ENCODE data around the gene CTNND1. TPM values are rescaled to one million over a fixed set of nuclear protein-coding genes. Genes with fewer than 3 reads are reported as not detected.
A peak's percentile ranks its signal among the peaks of the same experiment; 100 is the strongest.

The CTNND1 gene
- total RNA-seq, 1 donor from 2014 or later = 6.2 TPM

GRCh38 chr11:57787920-57788702, 26.5 kb downstream of the CTNND1 start:
- H3K27me3 Mint-ChIP-seq (ENCODE audit: low read depth) = no peaks in the 10 kb centered on the region
- peaks cover 23% of the 10 kb centered on the region for H3K4me1 Mint-ChIP-seq (ENCODE audit: low read depth)
- no peaks in the 10 kb centered on the region for H3K36me3 Mint-ChIP-seq (ENCODE audit: low read depth)
- no peak overlapping the region for H3K4me3 Mint-ChIP-seq (ENCODE audit: low read depth)
- DNase-seq (ENCODE audit: low spot score) = no peak
- no peaks in the 10 kb centered on the region for H3K9me3 Mint-ChIP-seq
- H3K27ac Mint-ChIP-seq = no peak overlapping the region
- intact Hi-C loops (cut with micrococcal nuclease) = no loop called here

DNA sequence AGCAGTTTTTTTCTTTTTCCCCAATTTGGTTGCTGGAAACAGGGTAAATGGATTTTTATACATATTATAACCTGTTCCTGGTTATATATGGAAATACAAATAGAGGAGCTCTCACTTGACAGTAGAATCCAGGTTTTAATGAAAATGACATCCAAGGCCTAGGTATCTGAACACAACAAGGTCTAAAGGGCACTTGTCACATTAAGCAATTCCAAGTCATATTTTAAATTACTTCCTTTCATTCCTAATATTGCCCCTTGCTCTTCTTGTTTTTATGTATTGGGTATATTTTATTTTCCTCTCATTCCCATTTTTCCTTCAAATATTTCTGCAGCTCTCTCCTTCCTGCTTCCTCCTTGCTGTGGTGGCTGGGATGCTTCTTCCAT, 27.1 kb downstream of the CTNND1 start:
- intact Hi-C loops (cut with micrococcal nuclease) = no loop called here
- Mint-ChIP-seq H3K36me3 (ENCODE audit: low read depth) (no peaks in the 10 kb centered on the region), H3K27me3 (ENCODE audit: low read depth) (no peaks in the 10 kb centered on the region), H3K4me1 (ENCODE audit: low read depth) (peaks cover 28% of the 10 kb centered on the region), H3K27ac (no peak overlapping the region), H3K4me3 (ENCODE audit: low read depth) (no peak overlapping the region), H3K9me3 (no peaks in the 10 kb centered on the region)
- DNase-seq (ENCODE audit: low spot score) = no peak

- Mint-ChIP-seq H3K27ac (no peak overlapping the region), H3K27me3 (ENCODE audit: low read depth) (no peaks in the 10 kb centered on the region), H3K4me3 (ENCODE audit: low read depth) (no peak overlapping the region), H3K4me1 (ENCODE audit: low read depth) (peaks cover 40% of the 10 kb centered on the region), H3K9me3 (no peaks in the 10 kb centered on the region), H3K36me3 (ENCODE audit: low read depth) (peaks cover 10% of the 10 kb centered on the region)
- DNase-seq (ENCODE audit: low spot score) = no peak
- intact Hi-C loops (cut with micrococcal nuclease) = loop anchor here (1.0 to 10.0 kb wide), 7 partner anchors 50 to 787 kb away; partner anchors contain the start of genes MED19, P2RX3, SELENOH and SSRP1
Observed at GRCh38 chr11:57791321-57792059, 29.9 kb downstream of the CTNND1 start.

DNA sequence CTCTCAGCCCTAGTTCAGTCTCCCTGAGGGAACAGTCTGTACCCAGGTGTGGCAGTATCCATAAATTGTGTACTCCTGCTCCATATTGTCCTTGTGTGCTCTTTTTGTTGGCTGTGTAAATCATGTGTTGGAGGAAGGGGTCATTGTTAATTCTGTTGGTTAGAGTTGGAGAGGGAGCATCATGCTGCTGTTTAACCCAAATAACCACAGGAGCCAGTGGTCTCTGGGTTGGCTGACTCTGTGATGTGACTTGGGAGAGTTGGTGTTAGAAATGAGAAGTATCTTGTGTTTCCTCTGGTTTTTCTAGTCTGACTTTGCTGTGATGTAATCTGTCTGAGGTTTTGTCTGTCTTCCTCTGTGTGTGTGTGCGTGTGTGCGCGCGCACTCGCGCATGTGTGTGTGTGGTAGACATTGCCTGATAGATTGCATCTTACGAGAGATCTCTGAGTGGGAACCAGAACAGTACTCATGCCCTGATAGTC, 30.5 kb downstream of the CTNND1 start:
- Mint-ChIP-seq H3K36me3 (ENCODE audit: low read depth) (peaks cover 14% of the 10 kb centered on the region), H3K9me3 (no peaks in the 10 kb centered on the region), H3K27ac (peak overlapping the region; percentile 68), H3K4me1 (ENCODE audit: low read depth) (peaks cover 40% of the 10 kb centered on the region), H3K4me3 (ENCODE audit: low read depth) (peak overlapping the region; percentile 45), H3K27me3 (ENCODE audit: low read depth) (no peaks in the 10 kb centered on the region)
- intact Hi-C loops (cut with micrococcal nuclease) = loop anchor here (1.0 to 10.0 kb wide), 7 partner anchors 51 to 787 kb away; partner anchors contain the start of genes MED19, P2RX3, SELENOH and SSRP1
- peak; percentile 85 for DNase-seq (ENCODE audit: low spot score)

DNA sequence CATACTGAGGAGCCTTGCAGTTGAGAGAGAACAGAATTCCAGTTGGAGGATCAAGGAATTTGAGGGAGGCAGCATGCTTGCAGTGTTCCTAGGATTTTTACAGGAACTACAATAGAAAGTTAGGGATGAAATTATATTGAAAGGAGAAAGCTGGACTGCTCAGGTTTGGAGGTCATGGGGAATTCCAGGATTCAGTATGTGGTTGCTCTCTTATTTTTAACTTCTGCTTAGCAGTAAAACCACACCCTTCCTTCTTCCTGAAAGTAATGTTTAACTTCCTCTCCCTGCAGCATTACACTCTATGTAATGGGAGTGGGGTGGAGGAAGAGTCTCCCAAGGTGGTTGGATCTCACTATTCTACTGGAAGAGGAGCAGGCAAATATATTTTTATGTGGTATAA, 31.3 kb downstream of the CTNND1 start:
- Mint-ChIP-seq H3K36me3 (ENCODE audit: low read depth) (peaks cover 14% of the 10 kb centered on the region), H3K27ac (peak overlapping the region; percentile 68), H3K9me3 (no peaks in the 10 kb centered on the region), H3K4me1 (ENCODE audit: low read depth) (peaks cover 40% of the 10 kb centered on the region), H3K27me3 (ENCODE audit: low read depth) (no peaks in the 10 kb centered on the region), H3K4me3 (ENCODE audit: low read depth) (peak overlapping the region; percentile 18)
- no peak for DNase-seq (ENCODE audit: low spot score)
- intact Hi-C loops (cut with micrococcal nuclease) = loop anchor here (1.0 to 10.0 kb wide), 7 partner anchors 52 to 786 kb away; partner anchors contain the start of genes MED19, P2RX3, SELENOH and SSRP1

DNA sequence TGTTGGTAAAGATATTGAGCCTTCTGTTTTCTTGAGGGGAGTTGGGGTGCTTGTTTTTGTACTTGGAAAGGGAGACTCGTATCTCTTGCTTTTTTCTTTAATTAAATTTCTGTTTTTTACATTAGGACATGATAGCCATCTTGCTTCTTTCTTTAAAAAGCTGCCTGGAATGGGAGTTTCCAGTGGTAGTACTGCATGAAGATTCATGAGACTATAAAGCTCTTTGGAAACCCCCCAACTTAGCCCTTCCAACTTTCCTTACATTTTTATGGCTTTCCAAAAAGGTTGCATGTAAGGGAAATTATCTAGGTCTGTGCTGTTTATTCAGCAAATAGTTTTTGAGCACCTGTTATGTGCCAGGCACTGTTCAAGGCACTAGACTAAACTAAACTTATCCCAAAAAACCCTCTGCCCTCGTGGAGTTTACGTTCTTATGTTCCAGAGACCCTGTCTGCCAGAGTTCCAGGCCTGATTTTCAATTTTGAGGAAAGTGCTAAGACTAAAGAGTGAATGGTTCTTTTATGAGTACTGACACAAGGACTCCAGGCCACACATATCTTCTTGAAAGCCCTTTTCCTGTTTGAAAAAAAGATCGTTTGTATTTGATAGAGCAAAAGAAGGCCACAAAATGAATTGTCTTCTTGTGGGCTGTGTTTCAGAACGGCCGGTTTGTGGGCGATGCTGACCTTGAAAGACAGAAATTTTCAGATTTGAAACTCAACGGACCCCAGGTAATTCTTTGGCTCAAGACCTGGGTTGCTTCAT, 31.9 kb downstream of the CTNND1 start:
- Mint-ChIP-seq H3K27me3 (ENCODE audit: low read depth) (no peaks in the 10 kb centered on the region), H3K9me3 (no peaks in the 10 kb centered on the region), H3K36me3 (ENCODE audit: low read depth) (peaks cover 14% of the 10 kb centered on the region), H3K27ac (peak overlapping the region; percentile 69), H3K4me1 (ENCODE audit: low read depth) (peaks cover 40% of the 10 kb centered on the region), H3K4me3 (ENCODE audit: low read depth) (peak overlapping the region; percentile 38)
- intact Hi-C loops (cut with micrococcal nuclease) = loop anchor here (2.0 to 10.0 kb wide), 3 partner anchors 225 to 785 kb away; partner anchors contain the start of genes P2RX3, SSRP1 and ZFP91
- DNase-seq (ENCODE audit: low spot score) = no peak

DNA sequence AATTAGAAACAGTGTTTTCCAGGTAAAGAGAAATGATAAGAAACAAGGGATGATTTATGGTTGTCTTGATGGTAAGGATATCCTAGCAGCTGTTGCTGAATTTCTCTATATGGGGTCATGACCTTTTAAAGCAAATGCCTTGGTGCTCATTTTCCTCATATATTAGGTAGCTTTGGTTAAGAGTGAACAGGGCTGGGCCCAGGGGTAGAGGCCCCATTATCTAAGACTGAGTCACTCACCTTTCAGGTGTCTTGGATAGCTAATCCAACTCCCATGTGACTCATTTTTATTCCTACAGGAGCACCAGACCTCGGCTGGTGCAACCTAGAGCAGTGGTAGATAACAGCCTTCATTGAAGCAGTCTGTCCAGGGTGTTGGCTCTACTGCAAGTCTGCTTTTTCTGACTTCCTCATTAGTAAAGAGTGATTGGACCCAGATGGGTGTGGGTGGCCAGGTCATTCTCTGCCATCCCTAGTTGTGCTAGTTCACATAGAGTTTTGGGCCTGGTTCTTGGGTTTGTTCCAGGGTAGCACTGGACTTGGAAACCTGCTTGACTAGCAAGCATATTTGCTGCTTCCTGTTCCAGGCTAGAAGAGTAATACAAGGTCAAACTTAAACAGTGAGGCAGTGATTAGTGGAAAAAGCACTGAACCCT, 37.4 kb downstream of the CTNND1 start:
- Mint-ChIP-seq H3K4me3 (ENCODE audit: low read depth) (no peak overlapping the region), H3K27me3 (ENCODE audit: low read depth) (no peaks in the 10 kb centered on the region), H3K27ac (no peak overlapping the region), H3K36me3 (ENCODE audit: low read depth) (peaks cover 23% of the 10 kb centered on the region), H3K9me3 (no peaks in the 10 kb centered on the region), H3K4me1 (ENCODE audit: low read depth) (peaks cover 36% of the 10 kb centered on the region)
- DNase-seq (ENCODE audit: low spot score) = no peak
- intact Hi-C loops (cut with micrococcal nuclease) = loop anchor here (10.0 kb wide), 1 partner anchor 464 kb away; the partner anchor contains the start of genes P2RX3 and SSRP1

- Mint-ChIP-seq H3K27me3 (ENCODE audit: low read depth) (no peaks in the 10 kb centered on the region), H3K36me3 (ENCODE audit: low read depth) (peaks cover 21% of the 10 kb centered on the region), H3K4me1 (ENCODE audit: low read depth) (peaks cover 29% of the 10 kb centered on the region), H3K27ac (peak overlapping the region; percentile 53), H3K4me3 (ENCODE audit: low read depth) (no peak overlapping the region), H3K9me3 (no peaks in the 10 kb centered on the region)
- no peak for DNase-seq (ENCODE audit: low spot score)
- intact Hi-C loops (cut with micrococcal nuclease) = loop anchor here (1.0 to 2.0 kb wide), 4 partner anchors 50 to 232 kb away; partner anchors contain the start of genes BTBD18, MED19, SELENOH and TMX2
Observed at GRCh38 chr11:57800444-57801182, 39.0 kb downstream of the CTNND1 start.

- Mint-ChIP-seq H3K4me3 (ENCODE audit: low read depth) (no peak overlapping the region), H3K27ac (no peak overlapping the region)
Observed at GRCh38 chr11:57801183-57801485, 39.5 kb downstream of the CTNND1 start.

GRCh38 chr11:57802411-57802810, 40.8 kb downstream of the CTNND1 start:
- Mint-ChIP-seq H3K27me3 (ENCODE audit: low read depth) (no peaks in the 10 kb centered on the region), H3K27ac (no peak overlapping the region), H3K4me3 (ENCODE audit: low read depth) (no peak overlapping the region), H3K9me3 (no peaks in the 10 kb centered on the region), H3K36me3 (ENCODE audit: low read depth) (peaks cover 15% of the 10 kb centered on the region), H3K4me1 (ENCODE audit: low read depth) (peaks cover 27% of the 10 kb centered on the region)
- no peak for DNase-seq (ENCODE audit: low spot score)
- intact Hi-C loops (cut with micrococcal nuclease) = no loop called here

More at GRCh38 chr11:57801183-57801485, 39.5 kb downstream of the CTNND1 start:
- Mint-ChIP-seq H3K36me3 (ENCODE audit: low read depth) (peaks cover 18% of the 10 kb centered on the region), H3K9me3 (no peaks in the 10 kb centered on the region), H3K27me3 (ENCODE audit: low read depth) (no peaks in the 10 kb centered on the region), H3K4me1 (ENCODE audit: low read depth) (peaks cover 27% of the 10 kb centered on the region)
- intact Hi-C loops (cut with micrococcal nuclease) = loop anchor here (2.0 kb wide), 3 partner anchors 50 to 88 kb away; partner anchors contain the start of genes BTBD18, MED19, SELENOH and TMX2
- no peak for DNase-seq (ENCODE audit: low spot score)

GRCh38 chr11:57804466-57804865, 42.9 kb downstream of the CTNND1 start:
- H3K9me3 Mint-ChIP-seq = no peaks in the 10 kb centered on the region
- no peak for DNase-seq (ENCODE audit: low spot score)
- H3K4me1 Mint-ChIP-seq (ENCODE audit: low read depth) = peaks cover 16% of the 10 kb centered on the region
- peaks cover 18% of the 10 kb centered on the region for H3K36me3 Mint-ChIP-seq (ENCODE audit: low read depth)
- no peak overlapping the region for H3K4me3 Mint-ChIP-seq (ENCODE audit: low read depth)
- intact Hi-C loops (cut with micrococcal nuclease) = no loop called here
- H3K27me3 Mint-ChIP-seq (ENCODE audit: low read depth) = no peaks in the 10 kb centered on the region
- H3K27ac Mint-ChIP-seq = no peak overlapping the region
